HG03025 (cell line): ENCODE results near the gene COPRS.
A peak's percentile ranks its signal among the peaks of the same experiment; 100 is the strongest.

Experiments
- ATAC-seq: cut with Tn5 transposase; IDR thresholded peaks from one replicate; pipeline ENCODE4 v1.9.1; 2021; ENCODE audit warnings: mild to moderate bottlenecking, moderate library complexity; ENCODE audit not compliant: unreplicated experiment, low FRiP score

COPRS gene, protein sequence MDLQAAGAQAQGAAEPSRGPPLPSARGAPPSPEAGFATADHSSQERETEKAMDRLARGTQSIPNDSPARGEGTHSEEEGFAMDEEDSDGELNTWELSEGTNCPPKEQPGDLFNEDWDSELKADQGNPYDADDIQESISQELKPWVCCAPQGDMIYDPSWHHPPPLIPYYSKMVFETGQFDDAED

DNA sequence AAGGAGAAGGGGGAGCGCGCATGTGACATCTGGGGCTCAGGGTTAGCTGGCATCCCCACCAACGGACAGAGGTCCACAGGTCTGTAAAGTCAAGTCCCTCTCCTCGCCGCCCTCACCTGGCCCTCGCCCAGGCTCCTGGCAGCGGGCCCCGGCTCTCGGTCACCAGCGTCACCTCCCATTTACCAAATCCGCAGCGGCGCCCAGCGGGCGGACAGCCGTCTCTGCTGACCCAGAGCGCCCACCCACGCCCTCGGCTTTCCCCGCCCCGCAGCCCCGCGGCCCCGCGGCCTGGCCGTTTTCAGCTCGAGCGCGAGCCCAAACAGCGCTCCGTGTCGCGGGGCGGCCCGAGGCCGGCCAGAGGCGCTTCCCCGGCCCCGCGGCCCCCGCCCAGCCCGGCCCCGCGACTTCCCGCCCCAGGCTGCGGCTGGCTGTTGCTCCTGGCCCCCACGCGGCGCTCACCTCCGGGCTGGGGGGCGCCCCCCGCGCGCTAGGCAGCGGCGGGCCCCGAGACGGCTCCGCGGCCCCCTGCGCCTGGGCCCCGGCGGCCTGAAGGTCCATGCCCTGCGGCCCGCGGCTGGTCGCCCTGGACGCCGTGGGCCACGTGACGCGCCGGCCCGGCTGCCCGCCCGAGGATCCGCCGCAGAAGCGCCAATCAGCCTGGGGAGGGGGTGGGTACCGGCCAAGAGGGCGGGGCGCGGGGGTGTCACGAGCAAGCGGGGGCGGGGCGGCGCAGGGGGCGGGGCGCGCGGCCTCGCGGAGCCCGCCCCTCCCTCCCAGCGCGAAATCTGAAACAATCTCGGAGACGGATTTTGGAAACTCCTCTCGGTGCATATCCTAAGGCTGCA is at the start of gene COPRS:
Gene COPRS, minus strand, starts transcription at position 603 of the 845 bp plus-strand sequence. Its CDS starts 45 bp downstream, at position 558.
- peak; percentile 58 for ATAC-seq

DNA sequence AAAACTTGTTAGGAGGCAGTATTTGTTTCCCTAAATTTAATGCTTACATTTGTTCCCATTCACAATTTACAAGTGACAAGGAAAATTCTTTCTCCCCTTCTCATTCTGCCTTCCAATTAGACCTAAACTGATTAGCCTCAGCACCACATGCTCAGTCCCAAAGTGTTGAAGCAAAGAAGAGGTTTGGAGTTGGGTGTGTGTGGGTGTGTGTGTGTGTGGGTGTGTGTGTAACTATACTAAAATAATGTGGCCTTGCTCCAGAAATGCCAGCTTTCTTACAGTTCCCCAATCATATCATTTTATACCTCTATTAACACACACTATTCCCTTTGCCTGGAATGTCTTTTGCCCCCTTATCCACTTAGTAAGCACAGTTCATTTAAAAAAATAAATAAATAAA is 49.3 kb upstream of the COPRS start:
- no peak for ATAC-seq

DNA sequence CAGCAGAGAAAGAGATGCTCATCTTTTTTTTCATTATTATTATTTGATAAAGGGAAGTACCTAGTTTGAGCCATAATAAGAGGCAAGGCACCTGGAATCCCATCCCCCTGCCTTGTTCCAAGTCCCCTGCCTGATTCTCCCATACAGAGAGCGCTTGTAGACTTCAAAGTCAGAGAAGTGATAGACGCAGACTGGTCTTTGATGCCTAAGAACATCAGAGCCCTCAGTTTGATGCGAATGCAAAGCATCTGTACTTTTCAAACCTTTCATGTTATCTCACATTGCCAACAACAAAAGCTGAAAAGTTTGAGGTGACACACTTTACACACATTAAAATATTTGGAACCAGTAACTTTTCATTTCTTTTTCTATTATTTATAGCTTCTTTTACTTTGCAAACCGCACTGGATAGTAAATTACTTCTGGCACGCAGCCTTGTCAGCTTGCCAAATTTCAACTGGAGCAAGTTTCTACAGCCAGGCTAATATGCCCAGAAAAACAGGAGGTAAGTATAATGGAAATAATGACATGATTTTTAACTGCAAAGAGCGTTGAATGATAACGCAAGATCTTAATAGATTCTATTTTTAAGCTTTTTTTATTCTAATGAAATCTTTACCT is 48.4 kb upstream of the COPRS start:
- no peak for ATAC-seq

DNA sequence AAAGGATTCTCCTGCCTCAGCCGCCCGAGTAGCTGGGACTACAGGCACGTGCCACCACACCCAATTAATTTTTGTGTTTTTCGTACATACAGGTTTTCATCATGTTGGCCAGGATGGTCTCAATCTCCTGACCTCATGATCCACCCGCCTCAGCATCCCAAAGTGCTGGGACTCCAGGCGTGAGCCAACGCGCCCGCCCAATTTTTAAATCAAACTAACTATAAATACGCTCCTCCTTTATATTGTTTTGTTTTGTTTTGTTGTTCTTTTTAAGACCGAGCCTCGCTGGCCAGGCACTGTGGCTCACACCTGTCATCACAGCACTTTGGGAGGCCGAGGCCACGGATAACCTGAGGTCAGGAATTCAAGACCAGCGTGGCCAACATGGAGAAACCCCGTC is 44.4 kb upstream of the COPRS start:
- ATAC-seq: no peak

DNA sequence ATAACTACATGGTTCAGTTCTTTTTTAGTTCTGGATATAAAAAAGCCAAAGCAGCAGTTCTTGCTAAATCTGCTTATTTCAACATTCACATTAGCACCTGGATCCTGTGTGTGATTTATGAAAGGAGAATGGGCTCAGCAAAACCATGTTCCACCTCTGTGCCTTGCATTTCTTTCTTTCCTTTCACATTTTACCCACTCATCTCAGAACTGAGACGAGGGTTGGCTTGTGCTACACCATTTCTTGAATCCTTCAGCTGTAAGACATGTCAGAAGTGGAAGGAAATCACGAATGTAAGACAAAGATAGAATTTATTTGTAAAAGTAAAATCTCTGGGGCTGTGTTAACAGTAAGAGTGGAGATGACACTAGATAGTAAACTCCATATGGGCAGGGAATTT is 43.6 kb upstream of the COPRS start:
- no peak for ATAC-seq

DNA sequence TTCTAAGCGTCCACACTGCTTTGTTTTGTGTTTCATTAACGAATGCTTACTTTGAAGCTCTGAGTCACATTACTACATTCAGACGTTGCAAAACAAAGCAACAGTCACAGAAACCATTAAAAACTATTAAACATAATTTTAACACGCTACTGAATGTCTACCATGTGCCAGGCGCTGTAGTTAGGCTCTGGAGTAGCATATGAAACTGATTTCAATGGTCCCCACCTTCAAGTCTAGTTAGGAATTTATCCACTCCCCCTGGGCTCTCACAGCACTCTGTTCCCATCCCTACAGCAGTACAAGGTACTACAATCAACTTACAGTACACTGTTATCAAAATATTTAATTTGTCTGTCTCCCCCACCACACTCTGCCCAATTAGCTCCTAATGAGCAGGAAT is 41.8 kb upstream of the COPRS start:
- ATAC-seq: no peak

DNA sequence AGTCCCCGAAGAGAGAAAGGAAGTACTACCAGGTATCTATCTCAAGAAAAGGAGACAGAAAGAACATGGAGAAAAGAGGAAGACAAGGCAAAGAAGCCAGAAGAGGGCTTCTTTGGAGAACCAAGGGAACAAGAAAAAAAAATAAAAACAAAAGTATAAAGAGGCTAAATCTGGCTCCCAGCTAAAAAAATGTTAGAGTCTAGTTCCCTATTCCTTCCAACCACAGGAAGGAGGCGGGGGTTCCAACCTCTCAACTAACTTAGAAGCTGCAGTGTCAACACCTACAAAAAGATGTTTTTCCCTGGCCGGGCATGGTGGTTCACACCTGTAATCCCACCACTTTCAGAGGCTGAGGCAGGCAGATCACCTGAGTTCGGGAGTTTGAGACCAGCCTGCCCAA is 29.1 kb upstream of the COPRS start:
- ATAC-seq: no peak

DNA sequence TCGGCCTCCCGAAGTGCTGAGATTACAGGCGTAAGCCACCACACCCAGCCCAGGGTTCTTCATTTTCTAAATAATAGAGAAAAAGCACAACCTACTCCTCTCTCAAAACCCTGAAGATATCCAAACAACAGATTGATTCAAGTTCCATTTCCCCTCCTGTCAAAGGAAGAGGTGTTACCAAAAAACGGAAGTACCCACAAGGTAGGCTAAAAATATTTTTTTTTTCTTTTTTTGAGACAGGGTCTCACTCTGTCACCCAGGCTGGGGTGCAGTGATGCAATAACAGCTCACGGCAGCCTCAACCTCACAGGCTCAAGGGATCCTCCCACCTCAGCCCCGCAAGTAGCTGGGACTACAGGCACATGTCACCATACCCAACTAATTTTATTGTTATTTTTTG is 23.5 kb upstream of the COPRS start:
- no peak for ATAC-seq

DNA sequence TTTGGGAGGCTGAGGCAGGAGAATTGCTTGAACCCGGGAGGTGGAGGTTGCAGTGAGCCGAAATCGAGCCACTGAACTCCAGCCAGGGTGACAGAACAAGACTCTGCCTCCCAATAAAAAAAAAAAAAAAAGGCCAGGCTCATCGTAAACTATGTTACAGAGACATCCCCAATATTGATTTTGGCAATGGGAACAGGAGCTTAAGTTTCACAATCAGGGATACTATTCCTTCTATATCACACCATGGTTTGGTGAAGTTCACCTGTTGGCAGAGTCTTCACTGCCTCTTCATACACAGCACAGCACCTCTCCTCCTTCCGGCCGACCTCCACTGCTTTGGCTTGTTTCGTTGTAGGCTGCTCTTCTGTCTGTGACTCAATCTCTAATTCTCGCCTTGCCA is 21.3 kb upstream of the COPRS start:
- ATAC-seq: no peak

DNA sequence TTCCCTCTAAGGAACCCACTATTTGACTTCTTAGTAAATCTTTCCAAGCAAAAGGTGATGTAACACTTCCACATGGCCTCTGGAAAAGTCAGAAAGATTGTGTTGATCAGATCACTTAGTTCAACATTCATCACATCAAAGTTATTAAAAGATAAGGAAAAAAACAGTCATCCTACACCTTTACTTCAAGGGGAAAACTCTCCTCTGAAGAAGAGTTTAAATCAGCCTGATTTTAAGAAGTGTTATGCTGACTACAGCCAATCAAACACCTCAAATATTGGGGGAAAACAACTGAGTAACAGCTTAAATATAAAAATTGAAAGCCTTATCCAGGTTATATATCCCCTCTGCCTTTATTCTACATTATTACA is 19.6 kb upstream of the COPRS start:
- no peak for ATAC-seq

DNA sequence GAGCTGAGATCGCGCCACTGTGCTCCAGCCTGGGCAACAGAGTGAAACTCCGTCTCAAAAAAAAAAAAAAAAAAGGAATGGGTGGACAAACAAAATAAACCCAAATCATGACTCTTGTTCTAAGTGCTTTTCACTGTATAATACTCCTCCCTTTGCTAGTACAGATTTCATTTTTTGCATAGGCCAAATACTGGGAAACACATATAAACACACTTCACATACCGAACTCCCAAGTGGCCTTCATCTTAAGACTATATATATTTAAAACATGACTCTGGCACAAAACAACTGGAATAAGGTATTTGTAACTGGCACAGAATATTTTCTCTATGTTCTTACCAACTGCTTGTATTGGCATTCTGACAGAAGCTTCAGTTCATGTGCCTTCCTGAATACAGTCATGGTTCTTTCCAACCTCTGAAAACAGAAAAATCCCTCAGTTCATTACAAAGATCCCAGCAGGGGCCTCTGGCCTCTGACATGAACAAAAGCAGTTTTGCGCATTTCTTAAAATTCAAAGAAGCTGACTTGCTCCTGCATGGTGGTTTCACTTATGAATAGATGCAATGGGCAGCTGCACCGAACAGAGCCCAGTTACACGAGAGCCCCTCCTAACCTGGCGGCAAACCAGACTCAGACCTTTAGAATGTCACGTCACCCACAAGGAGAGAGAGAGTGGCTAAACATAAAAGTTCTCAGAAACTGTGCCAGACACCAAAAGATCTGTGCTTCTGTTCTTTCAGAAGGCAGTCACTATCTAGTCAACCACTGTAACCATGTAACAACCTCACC is 19.1 kb upstream of the COPRS start:
- ATAC-seq: no peak

DNA sequence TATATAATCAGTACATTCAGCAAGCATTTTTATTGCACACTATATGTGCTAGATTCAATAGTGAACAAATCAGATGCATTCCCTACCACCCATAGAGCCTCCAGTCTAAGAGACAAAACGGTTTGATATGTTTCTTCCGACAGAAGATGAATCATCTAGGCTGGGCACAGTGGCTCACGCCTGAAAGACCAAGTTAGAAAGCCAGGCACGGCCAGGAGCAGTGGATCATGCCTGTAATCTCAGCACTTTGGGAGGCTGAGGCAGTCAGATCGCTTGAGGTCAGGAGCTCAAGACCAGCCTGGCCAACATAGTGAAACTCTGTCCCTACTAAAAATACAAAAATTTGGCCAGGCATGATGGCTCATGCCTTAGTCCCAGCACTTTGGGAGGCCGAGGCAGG is 18.3 kb upstream of the COPRS start:
- ATAC-seq: no peak

DNA sequence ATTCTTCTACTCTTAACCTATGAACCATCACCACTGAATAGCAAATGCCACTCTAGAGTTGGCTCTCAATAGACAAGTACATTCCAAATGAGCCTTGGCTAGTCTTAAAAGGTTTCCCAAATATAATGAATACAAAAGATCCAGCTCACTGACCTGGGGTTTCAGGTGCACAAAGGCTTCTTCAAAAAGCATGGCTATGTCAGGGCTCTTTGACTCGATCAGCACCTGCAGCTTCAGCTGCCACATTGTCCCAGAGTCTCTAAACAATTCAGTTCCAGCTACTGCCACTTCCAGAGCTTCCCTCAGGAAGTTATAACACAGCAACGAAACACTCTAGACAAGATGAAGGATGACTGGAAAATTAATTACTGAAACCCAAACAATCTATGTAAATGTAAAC is 16.0 kb upstream of the COPRS start:
- no peak for ATAC-seq

DNA sequence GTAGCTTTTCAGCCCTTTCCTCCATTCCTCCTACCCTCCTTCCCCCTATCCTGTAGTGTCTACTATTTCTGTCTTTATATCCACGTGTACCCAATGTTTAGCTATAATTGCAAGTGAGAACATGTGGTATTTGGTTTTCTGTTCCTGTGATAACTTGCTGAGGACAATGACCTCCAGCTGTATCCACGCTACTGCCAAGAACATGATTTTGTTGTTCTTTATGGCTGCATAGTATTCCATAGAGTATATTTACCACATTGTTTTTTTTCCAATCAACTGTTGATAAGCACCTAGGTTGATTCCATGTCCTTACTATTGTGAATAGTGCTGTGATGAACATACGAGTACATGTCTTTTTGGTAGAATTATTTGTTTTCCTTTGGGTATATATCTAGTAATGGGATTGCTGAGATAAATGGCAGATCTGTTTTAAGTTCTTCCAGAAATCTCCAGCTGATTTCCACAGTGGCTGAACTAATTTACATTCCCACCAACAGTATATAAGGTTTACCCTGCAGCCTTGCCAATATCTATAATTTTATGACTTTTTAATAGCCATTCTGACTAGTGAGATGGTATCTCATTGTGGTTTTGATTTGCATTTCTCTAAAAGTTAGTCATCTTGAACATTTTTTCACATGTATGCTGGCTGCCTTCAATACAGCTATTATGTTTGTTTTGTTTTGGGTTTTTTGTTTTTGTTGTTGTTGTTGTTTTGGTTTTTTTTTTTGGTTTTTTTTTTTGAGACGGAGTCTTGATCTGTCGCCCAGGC is 10.9 kb upstream of the COPRS start:
- no peak for ATAC-seq

DNA sequence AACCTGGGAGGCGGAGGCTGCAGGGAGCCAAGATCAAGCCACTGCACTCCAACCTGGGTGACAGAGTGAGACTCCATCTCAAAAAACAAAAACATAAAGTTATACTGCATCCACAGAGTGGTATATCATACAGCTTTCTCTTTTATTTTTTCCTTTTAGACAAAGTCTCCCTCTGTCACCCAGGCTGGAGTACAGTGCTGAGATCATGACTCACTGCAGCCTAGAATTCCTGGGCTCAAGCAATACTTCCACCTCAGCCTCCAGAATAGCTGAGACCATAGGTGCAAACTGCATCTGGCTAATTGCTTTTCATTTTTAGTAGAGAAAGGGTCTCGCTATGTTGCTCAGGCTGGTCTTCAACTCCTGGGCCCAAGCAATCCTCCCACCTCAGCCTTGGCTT is 10.0 kb upstream of the COPRS start:
- ATAC-seq: no peak

DNA sequence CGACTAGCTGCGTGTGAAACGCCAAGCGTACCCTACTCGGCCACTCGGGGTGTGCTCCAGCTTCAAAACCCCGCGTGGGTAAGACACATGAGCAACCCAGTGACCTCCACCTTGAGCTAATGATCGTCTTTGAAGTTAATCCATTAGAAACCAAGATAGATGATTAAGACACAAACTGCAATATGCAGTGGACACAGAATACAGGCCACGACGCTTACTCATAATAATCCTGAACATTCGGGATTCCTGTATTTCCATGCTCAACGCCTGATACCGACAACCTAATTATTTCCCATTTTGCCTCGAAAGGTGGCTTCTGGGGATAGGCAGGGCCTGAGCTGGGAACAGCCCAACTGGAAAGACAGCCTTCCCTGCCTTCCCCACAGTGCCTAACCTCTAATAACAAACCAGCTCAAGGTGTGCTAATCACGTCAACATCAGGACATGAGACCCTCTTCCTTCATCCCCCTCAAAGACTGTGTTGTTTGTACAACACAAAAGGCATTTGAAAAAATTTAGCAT is 504 bp upstream of the COPRS start:
- ATAC-seq: no peak

DNA sequence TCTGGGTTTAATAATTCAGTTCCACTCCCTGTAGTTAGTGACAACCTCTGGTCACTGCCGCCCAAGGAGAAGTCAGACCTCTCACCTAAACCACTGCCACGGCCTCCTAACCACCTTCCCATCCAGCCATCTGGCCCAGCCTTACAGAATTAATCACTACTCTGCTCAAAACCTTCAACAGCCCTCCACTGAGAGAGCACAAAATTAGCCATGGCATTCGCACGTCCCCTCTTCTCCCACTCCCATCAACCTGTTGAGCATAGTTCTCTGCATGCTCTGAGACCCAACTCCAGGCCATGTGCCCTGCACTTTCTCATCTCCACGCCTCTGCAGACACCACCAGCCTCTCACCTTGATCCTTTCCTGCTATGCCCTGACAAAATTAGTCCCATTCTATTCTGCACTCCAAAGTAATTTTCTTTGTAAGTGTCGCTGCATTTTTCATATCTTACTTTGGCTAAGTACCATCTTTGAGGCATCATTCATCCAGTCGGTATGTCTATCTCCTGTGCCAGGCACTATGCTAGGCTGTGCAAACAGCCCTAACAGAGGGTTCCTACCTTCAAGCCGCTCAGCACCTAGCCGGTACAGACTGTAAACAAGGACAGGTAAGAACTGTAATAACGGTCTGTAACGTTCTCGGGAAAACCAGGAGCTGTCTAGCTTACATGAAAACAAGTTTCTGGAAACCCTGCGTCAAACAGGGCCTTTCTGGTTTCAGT is 963 bp downstream of the COPRS start:
- no peak for ATAC-seq

DNA sequence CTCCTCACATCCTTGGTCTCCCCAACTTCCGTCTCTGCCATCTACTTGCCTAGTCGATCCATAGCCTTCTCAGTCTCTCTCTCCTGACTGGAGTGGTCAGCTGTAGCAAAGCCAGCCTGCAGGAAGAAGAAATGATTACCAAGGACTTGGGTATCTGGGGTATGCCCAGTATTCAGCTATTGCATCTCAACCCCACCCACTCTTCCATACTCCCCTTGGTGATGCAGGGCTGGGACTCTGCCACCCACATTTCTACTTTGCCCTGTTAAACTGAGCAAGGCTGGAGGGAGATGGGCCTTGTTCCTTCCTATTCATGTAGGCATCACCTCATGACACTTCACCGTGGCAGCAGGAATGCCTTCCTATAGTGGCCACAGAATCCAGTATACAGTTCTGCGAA is 2.3 kb downstream of the COPRS start:
- no peak for ATAC-seq

DNA sequence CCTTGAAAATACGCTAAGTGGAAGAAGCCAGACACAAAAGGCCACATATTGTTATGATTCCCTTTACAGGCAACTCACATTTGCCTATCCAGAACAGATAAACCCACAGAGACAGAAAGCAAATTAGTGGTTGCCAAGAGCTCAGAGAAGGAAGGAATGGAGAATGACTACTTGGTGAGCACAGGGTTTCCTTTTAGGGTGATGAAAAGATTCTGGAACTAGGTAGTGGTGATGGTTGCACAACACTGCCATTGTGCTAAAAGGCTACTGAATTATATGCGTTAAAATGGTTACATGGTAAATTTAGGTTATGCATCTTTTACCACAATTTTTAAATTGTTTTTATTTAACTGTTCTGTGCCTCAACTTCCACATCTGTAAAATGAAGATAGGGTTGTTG is 4.4 kb downstream of the COPRS start:
- ATAC-seq: no peak
